ENCODE results near the gene FOXQ1.
"Not testable (repeated sequence)": the region's sequence is repeated elsewhere in the genome, so short reads cannot be mapped to it uniquely, and the experiment has no call there.

Gene FOXQ1

GRCh38 chr6:1291381-1291780 lies 20.5 kb upstream of the FOXQ1 start:
- DNase-seq: no peak

- no peak for DNase-seq
Measured at GRCh38 chr6:1295420-1295819, 16.5 kb upstream of the FOXQ1 start.

DNA sequence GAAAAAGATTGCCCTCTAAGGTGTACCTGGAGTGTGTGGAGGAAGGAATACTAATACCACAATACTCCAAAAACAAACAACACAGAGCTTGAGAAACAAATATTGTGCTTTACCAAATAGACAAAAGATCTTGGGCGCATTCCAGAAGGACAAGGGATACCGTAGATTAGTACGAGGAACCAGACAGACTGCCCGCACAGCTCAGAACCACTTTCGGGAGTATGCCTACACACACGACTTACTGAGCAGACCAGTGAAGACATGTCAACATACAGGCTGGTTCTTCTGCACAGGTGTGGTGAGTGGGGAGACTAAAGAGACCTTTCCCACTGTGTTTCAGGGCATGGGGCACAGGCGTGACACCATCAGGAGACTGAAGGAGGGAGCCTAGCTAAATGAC lies 15.8 kb upstream of the FOXQ1 start:
- no peak for DNase-seq

GRCh38 chr6:1296542-1296941 lies 15.4 kb upstream of the FOXQ1 start:
- DNase-seq: no peak

DNA sequence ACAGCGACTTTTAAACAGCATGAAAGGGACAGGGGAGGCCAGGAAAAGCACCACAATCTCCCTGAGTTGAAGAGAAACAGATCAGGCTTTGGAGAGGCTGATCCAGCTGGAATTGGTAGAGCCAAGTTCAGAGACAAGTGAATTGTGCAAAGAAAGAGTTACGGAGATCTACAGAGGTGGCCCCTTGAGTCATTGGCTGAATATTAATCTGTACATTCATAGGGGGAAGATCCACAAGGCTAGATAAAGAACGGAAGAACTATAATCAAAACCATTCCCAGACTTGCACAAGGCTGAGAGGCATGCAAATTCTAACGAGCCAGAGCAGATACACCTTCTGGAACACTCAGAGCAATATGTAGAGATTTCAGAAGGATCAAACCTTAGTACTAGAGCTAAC lies 14.2 kb upstream of the FOXQ1 start:
- no peak for DNase-seq

- DNase-seq: no peak
Measured at GRCh38 chr6:1298768-1299167, 13.1 kb upstream of the FOXQ1 start.

- DNase-seq: no peak
Measured at GRCh38 chr6:1306133-1306532, 5.8 kb upstream of the FOXQ1 start.

GRCh38 chr6:1309366-1309765 lies 2.5 kb upstream of the FOXQ1 start:
- DNase-seq: no peak

GRCh38 chr6:1310628-1311399 lies 1.1 kb upstream of the FOXQ1 start:
- no peak for DNase-seq

GRCh38 chr6:1312203-1312472 lies 240 bp downstream of the FOXQ1 start:
- no peak for DNase-seq

DNA sequence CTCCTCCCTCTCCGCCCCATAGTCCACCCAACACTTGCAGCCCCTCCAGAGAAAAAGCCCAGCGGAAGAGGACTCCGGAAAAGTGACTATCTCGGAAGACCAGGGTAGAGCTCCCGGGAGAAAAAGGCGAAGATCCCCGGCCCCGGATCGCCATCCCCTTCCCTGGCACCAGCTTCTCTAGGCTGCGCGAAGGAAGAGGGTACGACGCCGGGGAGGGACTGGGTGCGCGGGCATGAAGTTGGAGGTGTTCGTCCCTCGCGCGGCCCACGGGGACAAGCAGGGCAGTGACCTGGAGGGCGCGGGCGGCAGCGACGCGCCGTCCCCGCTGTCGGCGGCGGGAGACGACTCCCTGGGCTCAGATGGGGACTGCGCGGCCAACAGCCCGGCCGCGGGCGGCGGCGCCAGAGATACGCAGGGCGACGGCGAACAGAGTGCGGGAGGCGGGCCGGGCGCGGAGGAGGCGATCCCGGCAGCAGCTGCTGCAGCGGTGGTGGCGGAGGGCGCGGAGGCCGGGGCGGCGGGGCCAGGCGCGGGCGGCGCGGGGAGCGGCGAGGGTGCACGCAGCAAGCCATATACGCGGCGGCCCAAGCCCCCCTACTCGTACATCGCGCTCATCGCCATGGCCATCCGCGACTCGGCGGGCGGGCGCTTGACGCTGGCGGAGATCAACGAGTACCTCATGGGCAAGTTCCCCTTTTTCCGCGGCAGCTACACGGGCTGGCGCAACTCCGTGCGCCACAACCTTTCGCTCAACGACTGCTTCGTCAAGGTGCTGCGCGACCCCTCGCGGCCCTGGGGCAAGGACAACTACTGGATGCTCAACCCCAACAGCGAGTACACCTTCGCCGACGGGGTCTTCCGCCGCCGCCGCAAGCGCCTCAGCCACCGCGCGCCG lies 822 bp downstream of the FOXQ1 start:
- DNase-seq: no peak

GRCh38 chr6:1313384-1313766 lies 1.5 kb downstream of the FOXQ1 start:
- DNase-seq: no peak

GRCh38 chr6:1313767-1314503 lies 2.0 kb downstream of the FOXQ1 start:
- DNase-seq: no peak

- DNase-seq: no peak
Measured at GRCh38 chr6:1314617-1315016, 2.7 kb downstream of the FOXQ1 start.

- DNase-seq: no peak
Measured at GRCh38 chr6:1315201-1315559, 3.3 kb downstream of the FOXQ1 start.

- no peak for DNase-seq
Measured at GRCh38 chr6:1315560-1316386, 3.9 kb downstream of the FOXQ1 start.

- no peak for DNase-seq
Measured at GRCh38 chr6:1316489-1316971, 4.6 kb downstream of the FOXQ1 start.

DNA sequence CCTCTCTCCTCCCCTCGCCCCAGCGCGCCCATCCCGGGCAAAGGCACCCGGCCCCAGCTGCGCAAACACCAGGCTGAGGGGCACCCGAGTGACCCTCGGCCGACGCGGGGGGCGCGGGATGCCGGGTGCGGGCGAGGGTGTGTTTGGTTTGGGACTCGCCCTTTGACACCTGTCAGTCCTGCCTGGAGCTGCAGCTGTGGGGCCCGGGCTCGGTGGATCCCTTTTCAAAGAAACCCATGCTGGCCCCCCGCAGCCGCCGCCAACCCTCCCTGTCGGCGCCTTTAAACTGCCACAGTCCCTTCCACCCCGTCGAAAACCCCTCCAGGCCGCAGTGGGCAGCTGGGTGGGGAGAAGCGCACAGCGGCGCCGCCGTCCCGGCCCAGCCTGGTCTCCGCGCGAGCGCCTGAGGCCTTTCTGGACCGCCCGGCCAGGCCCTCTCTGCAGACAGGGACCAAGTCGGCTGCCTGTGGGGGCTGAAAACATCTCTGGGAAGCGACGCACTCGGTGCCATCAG lies 5.5 kb downstream of the FOXQ1 start:
- DNase-seq: no peak

DNA sequence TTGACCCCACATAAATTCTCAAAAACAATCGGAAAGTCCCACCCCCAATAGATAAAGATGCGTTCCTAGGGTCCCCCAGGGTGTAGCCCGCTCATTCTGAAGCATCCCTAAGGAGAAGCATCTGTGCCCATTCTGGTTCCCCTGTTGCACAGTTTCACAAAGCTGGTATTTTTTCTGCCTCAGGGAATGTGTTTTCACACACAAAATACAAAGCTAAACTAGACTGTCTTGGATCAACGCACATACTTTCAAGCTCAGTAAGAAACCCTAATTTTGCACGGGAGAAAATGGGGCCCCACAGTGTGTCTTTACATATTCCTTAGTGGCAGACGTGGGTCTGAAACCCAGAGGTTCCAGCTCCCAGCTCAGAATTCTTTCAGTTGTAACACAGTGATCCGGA lies 6.1 kb downstream of the FOXQ1 start:
- DNase-seq: no peak

DNA sequence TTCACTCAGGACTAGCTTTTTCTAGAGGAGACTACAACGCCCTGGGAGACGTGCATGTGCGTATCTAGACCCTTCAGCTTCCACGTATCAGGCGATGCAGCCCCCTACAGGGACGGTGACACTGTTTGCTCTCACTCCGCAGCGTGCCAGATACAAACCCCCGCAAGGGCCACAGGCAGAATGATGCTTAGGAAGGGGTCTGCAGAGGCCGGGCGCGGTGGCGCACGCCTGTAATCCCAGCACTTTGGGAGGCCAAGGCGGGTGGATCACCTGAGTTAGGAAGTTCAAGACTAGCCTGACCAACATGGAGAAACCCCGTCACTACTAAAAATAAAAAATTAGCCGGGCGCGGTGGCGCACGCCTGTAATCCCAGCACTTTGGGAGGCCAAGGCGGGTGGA lies 6.7 kb downstream of the FOXQ1 start:
- not testable (repeated sequence) for DNase-seq

DNA sequence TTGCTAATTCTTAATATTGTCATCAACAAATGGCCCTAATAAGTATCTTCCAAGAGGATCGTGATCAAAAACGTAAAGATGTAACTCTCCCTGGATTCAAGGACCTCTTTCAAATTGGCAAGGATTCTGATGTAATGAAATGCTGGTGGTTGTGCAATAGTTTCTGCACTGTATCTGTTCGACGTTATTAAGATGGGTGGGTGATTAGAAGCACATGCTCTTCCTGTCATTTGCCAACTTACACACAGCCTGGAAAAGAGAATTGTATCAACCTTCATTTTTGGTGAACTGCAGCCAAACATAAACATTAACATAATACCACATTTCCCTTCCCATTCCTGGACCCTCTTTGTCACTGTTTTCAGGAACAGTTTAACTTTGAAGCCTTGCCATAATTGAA lies 9.8 kb downstream of the FOXQ1 start:
- DNase-seq: no peak

DNA sequence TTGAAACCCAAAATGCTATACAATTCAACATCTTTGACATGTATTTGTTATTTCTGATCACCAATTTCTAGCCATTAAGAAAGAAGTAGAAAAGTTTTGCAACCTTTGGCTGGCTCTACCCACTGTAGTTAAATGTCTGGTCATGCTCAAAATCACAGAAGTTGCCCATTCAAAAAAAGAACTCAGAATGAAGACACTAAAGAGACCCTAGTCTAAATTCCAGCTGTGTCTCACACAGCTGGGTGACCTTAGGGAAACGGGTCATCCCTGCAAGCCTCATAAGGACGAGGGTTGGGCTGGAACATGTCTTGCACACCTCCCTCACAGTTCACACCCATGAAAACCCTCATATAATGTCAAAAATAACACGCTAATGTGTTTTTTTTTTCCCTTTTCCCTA lies 10.3 kb downstream of the FOXQ1 start:
- no peak for DNase-seq

All from activated gamma-delta T cell (primary cell).